GM19238 (cell line): Measurements from ENCODE around the gene ZNF766.
"Not testable (repeated sequence)": the region's sequence is repeated elsewhere in the genome, so short reads cannot be mapped to it uniquely, and the experiment has no call there.

Experiments
- DNase-seq: peaks from one replicate; pipeline ENCODE4 v3.0.0; 2011; ENCODE audit warnings: low spot score; ENCODE audit not compliant: insufficient read length

Gene ZNF766

GRCh38 chr19:52269338-52270261, at the start of gene ZNF766:
TSS of gene ZNF766 (plus strand) at chr19:52269587. CDS start at chr19:52269614, 27 bp downstream.
- DNase-seq = peak; percentile 90

GRCh38 chr19:52219611-52220010, 49.8 kb upstream of the ZNF766 start:
- no peak for DNase-seq

GRCh38 chr19:52221031-52221430, 48.4 kb upstream of the ZNF766 start:
- DNase-seq = no peak

GRCh38 chr19:52221831-52222375, 47.5 kb upstream of the ZNF766 start:
- DNase-seq = no peak

GRCh38 chr19:52224211-52224610, 45.2 kb upstream of the ZNF766 start:
- DNase-seq = no peak

- DNase-seq = no peak
Observed at GRCh38 chr19:52226652-52227051, 42.7 kb upstream of the ZNF766 start.

- no peak for DNase-seq
Observed at GRCh38 chr19:52227196-52227940, 42.0 kb upstream of the ZNF766 start.

- no peak for DNase-seq
Observed at GRCh38 chr19:52227980-52228379, 41.4 kb upstream of the ZNF766 start.

GRCh38 chr19:52229524-52229923, 39.9 kb upstream of the ZNF766 start:
- no peak for DNase-seq

- no peak for DNase-seq
Observed at GRCh38 chr19:52230685-52231084, 38.7 kb upstream of the ZNF766 start.

- DNase-seq = no peak
Observed at GRCh38 chr19:52231154-52231910, 38.1 kb upstream of the ZNF766 start.

- no peak for DNase-seq
Observed at GRCh38 chr19:52234406-52234805, 35.0 kb upstream of the ZNF766 start.

- no peak for DNase-seq
Observed at GRCh38 chr19:52237197-52237596, 32.2 kb upstream of the ZNF766 start.

- no peak for DNase-seq
Observed at GRCh38 chr19:52237771-52238400, 31.5 kb upstream of the ZNF766 start.

GRCh38 chr19:52244021-52244420, 25.4 kb upstream of the ZNF766 start:
- DNase-seq = no peak

GRCh38 chr19:52248241-52248640, 21.1 kb upstream of the ZNF766 start:
- no peak for DNase-seq

- no peak for DNase-seq
Observed at GRCh38 chr19:52258426-52258825, 11.0 kb upstream of the ZNF766 start.

GRCh38 chr19:52265556-52265955, 3.8 kb upstream of the ZNF766 start:
- DNase-seq = not testable (repeated sequence)

- DNase-seq = peak; percentile 10
Observed at GRCh38 chr19:52270266-52270885, 989 bp downstream of the ZNF766 start.

- no peak for DNase-seq
Observed at GRCh38 chr19:52273301-52273700, 3.9 kb downstream of the ZNF766 start.
